T follicular helper cell (primary cell): ENCODE measurements around the gene UTP15.

ENCODE experiments used
- DNase-seq: peaks from one replicate; pipeline ENCODE4 v3.0.0-alpha.2; 2020; ENCODE audit warnings: low read depth

The UTP15 gene

DNA sequence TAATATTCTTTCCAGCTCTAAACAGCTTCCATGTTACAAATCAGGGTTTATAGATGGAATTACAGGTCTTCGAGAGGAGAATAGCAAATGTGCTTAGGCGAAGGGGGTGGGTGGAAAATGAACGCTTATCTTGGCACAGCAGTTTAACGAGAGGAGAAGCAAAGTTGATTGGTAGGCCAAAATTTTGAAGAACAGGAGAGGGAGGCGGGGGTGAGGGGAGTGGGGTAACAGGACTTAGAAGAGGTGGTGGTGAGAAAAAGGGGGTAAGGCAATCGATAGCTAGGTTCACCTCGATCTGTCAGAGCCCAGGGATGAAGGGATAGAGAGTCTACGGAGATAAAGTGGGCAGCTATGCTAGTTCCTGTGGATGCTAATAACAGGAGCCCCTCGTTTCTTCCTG lies 868 bp upstream of the UTP15 start:
- DNase-seq, result no peak

DNA sequence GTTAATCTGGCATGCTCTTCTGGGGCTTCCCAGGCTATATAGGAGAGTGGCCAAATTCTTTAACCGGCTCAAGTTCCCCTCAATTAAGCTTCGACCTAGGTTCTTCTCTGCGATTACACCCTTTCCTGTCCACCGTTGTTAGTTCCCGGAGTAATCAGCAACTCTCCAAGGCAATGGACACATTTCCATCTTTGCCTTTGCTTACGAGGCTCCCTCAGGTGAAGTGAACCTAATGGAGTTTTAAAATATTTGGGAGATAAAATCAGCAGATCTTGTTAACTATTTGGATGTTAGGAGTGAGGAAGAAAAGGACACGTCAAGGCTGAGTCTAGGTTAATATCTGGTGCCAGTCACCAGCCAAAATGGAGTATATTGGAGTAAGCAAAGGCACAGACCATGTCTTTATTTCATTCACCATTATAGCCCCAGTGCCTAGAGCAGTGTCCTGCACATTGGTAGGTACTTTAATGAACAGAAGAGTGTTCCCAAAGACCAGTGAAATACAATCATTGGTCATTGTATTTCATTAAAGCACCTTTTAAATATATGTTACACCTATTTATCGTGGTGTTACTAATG lies 515 bp downstream of the UTP15 start:
- no peak for DNase-seq

DNA sequence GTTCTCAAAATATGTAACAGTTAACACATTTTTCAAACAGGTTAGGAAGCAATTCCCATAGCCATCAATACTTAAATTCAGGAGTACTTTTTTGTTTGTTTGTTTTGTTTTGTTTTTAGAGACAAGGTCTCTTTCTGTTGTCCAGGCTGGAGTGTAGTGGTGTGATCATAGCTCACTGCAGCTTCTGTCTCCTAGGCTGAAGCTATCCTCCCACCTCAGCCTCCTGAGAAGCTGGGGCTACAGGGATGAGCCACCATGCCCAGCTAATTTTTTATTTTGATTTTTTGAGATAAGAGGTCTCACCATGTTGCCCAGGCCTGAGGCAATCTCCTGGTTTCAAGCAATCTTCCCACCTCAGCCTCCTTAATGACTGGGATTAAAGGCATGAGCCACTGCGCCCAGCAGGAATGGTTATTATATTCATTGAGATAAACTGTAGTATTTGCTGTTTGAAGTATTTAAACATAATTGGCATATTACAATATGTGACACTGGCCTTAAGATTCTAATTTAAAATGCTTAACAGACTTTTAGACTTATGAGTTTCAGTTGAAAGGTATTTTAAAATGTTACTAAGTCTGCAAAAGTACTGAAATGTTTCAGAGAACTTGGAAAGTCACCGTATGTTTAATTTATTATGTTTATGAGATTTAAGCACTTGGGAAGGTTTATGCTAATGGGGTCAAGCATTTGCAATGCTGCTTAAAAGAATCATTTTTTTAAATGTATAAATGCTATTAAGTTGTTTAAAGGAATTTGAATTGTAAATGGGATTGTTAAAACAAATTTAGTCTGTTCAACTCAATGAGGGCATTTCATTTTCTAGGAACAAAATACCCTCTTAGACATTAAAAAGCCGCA lies 17.0 kb downstream of the UTP15 start:
- DNase-seq, result no peak

DNA sequence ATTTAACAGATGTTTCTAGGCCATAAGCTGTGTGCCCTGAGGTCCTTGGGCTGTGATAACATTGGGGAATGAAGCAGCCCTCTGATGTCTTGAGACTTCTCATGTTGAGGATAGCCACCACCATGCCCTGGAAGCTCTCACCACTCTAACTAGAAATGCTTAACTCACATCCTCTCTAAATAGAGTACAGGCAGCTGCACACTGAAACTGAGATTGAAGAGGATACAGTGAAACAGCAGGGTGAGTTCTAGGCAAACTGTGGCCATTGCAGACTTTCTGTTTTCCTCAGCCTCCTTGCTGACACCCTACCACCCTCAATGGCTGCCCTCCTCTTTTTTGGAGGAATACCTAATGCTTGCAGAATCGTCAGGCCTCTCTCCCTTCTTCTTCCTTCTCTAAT lies 22.4 kb downstream of the UTP15 start:
- no peak for DNase-seq

DNA sequence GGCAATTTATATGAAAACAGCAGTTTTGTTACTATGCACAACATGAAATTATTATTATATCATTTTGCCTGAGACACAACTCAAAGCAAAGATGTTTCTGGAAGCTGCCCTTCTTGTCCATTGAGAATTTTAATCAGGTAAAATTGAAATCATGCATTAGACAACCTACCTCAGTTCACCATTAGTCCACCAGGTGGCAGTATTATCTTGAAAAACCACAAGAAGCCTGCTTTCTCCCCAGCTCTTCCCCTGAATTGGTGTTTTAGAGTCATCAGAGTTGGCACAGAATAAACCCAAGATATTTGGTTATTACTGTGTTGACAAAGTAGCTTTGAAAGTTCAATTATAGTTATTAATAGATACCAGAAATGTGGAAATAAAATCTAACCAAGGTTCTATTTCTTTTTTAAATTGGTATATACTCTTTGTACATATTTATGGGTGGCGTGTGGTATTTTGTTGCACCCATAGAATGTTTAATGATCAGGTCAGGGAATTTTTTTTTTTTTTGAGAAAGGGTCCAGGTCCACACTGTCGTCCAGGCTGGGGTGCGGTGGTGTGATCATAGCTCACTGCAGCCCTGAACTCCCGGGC lies 25.7 kb downstream of the UTP15 start:
- peak; percentile 23 for DNase-seq

DNA sequence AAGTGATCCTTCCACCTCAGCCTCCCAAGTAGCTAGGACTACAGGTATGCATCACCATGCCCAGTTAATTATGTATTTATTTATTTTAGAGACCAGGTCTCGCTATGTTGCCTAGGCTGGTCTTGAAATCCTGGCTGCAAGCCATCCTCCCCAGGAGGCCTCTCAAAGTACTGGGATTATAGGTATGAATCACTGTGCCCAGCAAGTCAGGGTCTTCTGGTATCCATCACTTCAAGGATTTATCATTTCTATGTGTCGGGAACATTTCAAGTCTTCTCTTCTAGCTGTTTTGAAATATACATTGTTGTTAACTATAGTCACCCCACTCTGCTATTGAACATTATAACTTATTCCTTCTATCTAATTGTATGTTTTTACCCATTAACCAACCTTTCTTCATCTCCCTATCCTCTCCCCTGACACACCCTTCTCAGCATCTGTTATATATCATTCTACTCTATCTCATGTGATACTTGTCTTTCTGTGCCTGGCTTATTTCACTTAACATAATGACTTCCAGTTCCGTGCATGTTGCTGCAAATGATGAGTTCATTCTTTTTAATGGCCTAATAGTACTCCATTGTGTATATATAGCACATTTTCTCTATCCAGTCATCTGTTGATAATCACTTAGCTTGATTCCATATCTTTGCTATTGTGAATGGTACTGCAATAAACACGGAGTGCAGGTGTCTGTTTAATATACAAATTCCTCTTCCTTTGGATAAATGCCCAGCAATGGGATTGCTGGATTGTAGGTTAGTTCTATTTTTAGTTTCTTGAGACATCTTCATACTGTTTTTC lies 26.4 kb downstream of the UTP15 start:
- DNase-seq, result no peak

DNA sequence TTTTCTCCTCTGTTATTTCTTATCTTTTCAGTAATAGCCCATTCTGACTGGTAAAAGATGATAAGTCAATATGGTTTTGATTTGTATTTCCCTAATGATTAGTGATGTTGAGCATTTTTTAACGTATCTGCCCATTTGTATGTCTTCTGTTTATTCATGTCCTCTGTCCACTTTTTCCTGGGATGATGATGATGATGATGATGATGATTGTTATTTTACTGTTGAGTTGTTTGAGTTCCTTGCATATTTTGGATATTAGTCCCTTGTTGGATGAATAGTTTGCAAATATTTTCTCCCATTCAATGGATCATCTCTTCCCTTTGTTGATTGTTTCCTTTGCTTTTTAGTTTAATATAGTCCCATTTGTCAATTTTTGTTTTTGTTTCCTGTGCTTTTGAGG lies 27.0 kb downstream of the UTP15 start:
- no peak for DNase-seq

DNA sequence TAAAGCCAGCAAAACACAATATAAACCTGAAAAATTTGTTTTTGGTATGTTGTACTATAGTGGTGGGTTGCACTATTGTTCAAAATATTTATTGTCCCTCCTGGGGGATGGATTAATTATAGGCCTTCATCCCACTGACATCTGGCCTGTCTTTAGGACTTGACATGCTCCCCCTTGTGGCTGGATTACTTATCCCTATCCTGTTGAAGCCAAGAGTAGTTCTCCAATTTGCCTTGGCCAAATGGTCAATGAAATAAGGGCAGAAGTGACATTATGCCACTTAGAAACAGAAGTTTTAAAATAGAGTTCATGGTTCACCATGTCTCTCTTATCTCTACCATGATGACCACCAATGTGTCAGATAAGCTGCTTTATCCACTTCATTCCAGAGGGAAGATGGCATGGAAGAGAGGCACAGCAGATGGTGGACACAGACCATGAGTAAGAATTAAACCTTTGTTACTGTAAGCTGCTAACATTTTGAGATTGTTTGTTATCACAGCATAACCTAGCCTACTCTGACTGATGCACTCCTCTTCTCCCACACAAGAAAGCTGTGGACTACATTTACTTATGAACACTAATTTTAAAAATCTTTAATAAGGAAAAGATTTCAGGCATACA lies 31.3 kb downstream of the UTP15 start:
- no peak for DNase-seq

DNA sequence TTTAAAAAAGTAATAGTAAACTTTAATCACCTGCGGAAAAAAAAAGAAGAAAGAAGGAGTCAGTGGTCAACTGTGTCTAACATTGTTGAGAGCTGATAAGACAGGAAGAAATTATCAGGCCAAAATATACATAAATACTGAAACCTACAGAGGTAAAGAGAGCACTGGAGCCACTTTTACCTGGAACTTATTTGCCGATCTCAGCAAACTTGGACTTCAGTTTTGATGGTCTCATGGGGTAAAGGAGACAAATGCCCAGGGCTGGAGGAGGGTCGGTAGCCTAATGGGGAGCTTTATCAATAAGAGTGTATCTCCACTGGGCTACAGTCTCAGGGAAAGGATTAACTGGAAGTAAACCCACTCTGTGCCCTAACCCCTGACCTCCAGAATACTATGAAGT lies 33.8 kb downstream of the UTP15 start:
- DNase-seq, result no peak

DNA sequence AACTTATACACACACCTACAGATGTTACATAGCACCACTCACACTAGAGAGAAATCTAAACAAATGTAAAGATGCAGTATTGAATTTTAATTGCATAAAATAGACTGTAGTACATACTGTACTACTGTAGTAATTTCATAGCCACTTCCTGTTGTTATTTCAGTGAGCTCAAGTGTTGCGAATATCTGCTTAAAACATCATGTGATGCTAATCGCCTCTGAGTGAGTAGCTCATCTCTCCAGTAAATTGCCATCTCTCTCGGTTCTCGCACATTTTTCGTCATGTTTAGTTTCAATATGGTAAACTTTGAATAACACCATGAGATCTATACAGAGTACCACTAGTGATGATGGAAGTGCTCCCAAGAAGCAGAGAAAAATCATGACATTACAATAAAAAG lies 38.5 kb downstream of the UTP15 start:
- no peak for DNase-seq

DNA sequence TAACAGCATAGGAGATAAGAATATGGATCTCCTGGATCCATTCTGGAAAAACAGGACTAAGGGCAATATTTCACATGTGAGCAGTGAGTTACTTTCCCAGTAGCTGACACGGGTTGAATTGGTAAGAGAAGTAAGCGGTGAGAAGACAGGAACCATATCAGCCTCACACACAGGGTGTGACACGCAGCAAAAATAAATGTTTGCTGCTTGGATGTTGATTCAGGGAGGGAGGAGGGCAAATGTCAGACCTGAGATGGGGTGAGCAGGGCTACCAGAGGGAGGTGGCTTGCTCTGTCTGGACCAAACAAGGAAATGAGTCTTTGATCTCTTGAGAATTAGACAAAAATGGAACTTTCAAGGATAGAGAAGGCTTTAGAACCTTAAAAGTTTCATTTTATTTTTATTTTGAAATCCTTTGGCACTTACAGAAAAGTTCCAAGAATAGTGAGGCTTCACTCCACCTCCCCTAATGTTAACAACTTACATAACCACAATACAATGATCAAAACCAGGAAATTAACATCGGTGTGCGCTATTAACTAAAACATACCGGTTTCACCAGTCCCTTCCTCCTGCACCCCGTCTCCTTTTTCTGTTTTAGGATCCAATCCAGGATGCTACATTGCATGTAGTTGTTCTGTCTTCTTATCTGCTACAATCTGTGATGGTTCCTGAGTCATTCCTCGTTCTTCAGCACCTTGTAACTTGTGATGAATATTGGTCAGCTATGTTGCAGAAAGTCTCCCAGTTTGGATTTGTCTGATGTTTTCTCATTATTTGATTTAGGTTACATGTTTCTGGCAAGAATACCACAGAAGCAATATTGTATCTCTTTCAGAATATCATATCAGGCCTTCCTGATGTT lies 39.9 kb downstream of the UTP15 start:
- no peak for DNase-seq

DNA sequence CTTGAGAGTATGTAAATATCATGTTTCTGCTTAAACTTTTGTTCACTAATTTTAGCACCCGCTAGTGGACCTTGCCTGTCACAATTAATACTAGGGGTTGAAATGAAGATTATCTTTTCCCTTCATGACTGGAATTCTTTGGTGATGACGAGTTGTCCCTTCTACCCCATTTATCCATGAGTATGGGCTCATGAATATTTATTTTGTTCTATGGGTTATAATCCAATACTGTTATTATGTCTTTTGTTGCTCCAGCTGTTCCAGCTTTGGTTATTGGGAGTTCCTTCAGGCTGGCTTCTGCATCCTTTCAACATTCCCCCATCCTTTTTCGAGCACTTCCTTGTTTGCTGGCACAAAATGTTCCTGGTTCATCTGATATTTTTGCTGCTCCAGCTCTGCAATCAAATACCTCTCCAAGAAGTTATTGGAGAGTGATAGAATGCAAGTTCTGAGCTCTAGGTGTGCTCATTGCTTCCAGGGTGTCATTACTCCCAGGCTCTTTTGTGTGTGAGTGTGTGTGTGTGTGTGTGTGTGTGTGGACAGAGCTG lies 40.7 kb downstream of the UTP15 start:
- no peak for DNase-seq

DNA sequence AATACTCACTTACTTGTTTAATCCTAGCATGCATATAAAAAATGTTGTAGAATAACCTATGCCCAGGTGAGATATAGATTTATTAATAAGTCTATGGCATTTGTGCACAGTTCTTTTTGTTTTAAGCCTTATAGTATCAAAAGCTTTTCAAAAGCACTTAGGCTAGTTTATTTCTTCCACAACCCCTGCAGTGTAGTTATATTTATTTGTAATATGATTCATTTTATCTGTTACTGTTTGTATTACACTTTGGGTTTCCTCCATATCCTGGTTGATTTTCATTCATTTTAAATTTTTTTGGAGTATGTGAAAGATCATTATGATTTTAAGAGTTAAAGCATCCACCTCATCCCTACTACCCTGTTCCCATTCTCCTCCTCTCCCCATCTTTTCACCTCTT lies 41.7 kb downstream of the UTP15 start:
- no peak for DNase-seq

DNA sequence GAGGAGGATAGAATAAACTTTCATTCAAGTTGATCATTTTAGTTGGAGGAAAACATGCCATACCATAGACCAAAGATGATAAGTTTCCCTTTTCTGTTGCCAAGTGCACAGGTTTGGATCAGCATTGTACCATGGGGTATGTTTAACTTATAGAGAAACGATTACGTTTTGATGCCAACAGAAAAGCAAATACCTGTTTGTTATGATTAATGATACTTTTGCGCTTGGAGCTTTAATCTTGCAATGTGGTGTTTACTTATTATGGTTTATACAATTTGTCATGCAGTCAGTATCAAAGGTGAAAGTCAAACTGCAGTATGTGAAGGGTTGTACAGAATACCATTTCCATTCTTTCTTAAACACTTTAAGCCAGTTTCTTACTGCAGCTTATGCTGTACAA lies 47.3 kb downstream of the UTP15 start:
- no peak for DNase-seq

DNA sequence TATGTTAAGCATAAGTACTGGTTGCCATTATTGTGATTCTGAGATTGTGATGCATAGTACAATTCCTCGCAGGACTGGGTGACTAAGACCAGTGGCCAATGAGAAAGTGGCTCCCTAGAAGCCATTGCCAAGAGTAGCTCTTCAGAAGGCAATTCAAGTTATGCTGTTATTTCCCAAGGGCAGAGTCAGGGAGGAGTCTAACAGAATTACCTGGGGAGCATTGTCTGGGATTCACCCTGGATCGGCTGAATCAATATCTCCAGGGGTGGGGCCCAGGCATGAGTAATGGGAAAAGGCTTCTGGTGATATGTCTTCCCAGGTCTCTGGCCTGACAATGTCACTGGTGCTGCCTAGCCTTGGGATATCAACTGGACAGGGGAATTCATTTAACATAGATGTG lies 49.5 kb downstream of the UTP15 start:
- no peak for DNase-seq

DNA sequence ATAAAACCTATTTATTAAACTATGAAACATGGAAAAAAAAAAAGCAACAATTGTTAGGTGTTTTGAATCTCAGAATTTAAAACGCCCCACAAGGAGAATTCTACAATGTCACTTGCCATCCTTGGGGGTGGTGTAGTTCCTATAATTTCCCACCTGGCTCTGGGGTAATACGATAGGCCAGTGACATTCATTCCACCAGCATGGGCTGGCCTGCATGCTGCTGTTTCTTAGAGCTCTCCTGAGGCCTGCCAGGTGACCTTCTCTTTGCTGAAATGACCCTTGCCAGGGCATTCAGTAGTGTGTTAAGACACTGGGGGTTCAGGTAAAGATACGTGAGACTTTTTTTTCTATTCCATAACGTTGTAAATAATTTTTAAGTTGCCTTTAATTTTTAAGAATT lies 50.4 kb downstream of the UTP15 start:
- no peak for DNase-seq

DNA sequence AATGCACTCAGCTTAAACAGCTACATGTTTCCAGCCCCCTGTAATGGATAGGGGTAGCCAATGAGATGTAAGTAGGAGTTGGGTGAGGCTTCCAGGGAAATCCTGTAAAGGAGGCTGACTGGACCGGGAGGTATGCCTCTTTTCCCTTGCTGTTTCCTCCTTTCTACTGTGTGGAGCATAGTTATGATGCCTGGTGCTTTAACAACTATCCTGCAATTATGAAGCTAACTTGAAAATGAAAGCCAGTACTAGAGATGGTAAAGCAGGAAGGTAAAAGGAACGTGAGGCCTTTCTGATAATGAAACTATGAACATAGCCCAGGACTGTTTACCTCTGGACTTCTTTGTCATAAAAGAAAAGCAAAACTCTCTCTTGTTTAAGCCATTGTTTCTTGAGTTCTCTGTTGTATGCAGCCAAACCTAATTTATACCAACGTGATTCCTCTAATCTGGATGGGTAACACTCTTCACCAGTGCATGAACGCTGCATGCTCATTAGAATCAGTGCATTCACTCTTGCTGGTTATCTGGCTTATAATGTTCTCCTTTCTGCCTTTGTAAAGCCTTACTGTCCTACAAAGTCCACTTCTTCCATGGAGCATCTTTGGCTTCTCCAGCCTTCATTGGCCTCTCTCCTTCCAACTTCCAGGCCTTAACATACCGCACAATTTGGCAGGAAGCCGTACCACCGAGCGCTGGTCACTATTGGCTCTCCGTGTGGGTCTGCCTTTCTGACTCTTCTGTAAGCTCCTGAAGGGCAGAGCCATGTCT lies 52.2 kb downstream of the UTP15 start:
- DNase-seq, result no peak

DNA sequence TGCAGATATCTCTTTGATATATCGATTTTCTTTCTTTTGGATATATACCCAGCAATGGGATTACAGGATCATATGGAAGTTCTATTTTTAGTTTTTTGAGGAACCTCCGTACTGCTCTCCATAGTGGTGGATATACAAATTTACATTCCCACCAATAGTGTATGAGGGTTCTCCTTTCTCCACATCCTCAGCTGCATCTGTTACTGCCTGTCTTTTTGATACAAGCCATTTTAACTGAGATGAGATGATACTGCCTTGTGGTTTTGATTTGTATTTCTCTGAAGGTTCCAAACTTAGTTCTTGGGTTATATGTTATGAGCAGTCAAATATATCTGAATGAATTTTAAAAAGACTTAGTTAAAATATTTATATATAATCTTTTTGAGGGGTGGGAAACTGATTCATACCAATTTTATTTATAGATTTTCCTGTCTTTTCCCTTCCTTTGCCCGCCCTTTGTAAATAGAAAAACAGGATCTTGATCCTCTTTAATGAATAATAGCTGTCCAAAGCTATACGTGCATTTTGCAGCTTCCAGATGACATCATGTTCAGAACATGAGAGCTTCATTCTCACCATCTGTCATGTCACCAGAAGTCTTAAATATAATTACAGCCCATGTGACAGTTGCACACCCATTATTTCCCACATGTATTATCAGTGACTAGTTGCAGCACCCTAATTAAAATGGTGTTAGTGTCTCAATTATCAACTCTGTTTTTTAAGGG lies 54.2 kb downstream of the UTP15 start:
- DNase-seq, result no peak

DNA sequence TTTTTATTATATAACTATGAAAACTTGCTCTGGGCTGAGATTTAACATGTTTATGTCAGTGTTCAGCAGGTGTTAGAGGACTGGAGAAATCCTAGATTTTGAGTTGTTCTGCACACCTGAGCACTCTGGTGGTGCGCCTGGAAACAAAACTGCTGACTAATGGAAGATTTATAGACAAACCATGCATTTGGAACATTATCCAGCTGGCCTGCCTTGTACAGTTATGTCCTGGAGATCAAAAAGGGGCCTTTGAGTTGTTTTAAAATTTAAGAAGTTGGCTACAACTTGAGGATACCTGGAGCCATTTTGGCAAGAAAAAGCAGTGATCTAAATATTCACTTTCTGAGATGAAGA lies 54.8 kb downstream of the UTP15 start:
- DNase-seq, result no peak

DNA sequence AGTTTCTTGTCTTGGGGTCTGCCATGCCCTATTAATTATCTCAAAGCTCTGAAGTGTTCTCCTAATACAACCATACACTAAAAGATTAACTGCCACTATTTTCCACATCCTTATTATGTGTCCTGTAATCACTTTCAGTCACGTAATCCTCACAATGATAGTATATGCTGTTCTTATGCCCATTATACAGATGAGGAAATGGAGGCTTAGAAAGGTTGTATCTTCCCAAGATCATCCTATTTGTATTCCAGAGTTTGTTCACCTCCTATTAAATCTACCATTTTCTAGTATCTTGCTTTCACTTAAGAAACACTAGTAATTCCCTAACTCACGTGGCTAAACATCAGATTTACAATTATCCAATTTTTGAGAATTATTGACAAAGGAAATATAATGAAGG lies 57.5 kb downstream of the UTP15 start:
- no peak for DNase-seq
